HepG2 (cell line): ENCODE measurements around the gene CFAP54. TPM values are rescaled to one million over a fixed set of nuclear protein-coding genes. Genes with fewer than 3 reads are reported as not detected.

Experiments
- ATAC-seq: fragments of 200-7000 bp; cut with Tn5 transposase; 3 replicates; pipeline ENCODE4 v1.9.1; 2020; ENCODE audit warnings: mild to moderate bottlenecking, moderate library complexity
- BruUV-seq: library from RNA; stranded (reverse); fragments of 400-500 nt; replicated peaks from 2 replicates; lab custom pipeline; 2021; lab: Mats Ljungman, UMichigan
- CTCF ChIA-PET: fragments of 300-600 bp; formaldehyde crosslinking; extraction: SDS; loops from one replicate; lab custom pipeline; 2021; ENCODE audit warnings: low total read pairs, inconsistent platforms, low intra/inter-chr PET ratio; lab: Yijun Ruan, JAX
- POLR2A ChIA-PET: fragments of 350-600 bp; sonication (Branson Sonifier 250); formaldehyde crosslinking; loops from one replicate; lab custom pipeline; 2020; ENCODE audit warnings: antibody characterized with exemption, inconsistent platforms; lab: Yijun Ruan, JAX
- DNase-seq: peaks from one replicate; pipeline ENCODE4 v3.0.0-alpha.2; 2015; ENCODE audit warnings: low spot score
- FAIRE-seq: peaks from 3 replicates; lab custom pipeline; 2011; peaks lifted over from hg19 to GRCh38; lab: Jason Lieb, UNC
- H2AFZ ChIP-seq: one replicate; pipeline ENCODE4 v1.6.1; 2011; ENCODE audit warnings: low read length, inconsistent platforms
- H3K27ac ChIP-seq: fragments of 300-600 bp; 3 replicates; pipeline ENCODE4 v1.8.0; 2011; ENCODE audit warnings: mixed run types, mild to moderate bottlenecking, mixed read lengths, low read length, inconsistent platforms; ENCODE audit not compliant: insufficient read depth; ENCODE audit errors: extremely low read length
- H3K27me3 ChIP-seq, 2 experiments: fragments of 200-600 bp in 1 of 2; 2 replicates in 1 of 2; 3 replicates in 1 of 2; pipeline versions ENCODE4 v1.6.0 to v1.8.0; 2011; ENCODE audit warnings: low read length in 2 of 2, mild to moderate bottlenecking in 2 of 2, moderate library complexity in 2 of 2, inconsistent platforms in 1 of 2; ENCODE audit not compliant: insufficient read depth in 2 of 2, control insufficient read depth in 1 of 2
- H3K36me3 ChIP-seq, 2 experiments: fragments of 200-600 bp in 1 of 2; replicated peaks in 1 of 2; 2 replicates in 1 of 2; 3 replicates in 1 of 2; pipeline versions ENCODE4 v1.5.1 to v1.8.0; 2011; ENCODE audit warnings: low read length in 2 of 2, inconsistent platforms in 1 of 2; ENCODE audit not compliant: insufficient read depth in 2 of 2, control insufficient read depth in 1 of 2
- H3K4me1 ChIP-seq: 2 replicates; pipeline ENCODE4 v1.5.1; 2012; ENCODE audit warnings: low read length, inconsistent platforms; ENCODE audit not compliant: insufficient read depth
- H3K4me2 ChIP-seq: 2 replicates; pipeline ENCODE4 v1.6.0; 2011; ENCODE audit warnings: low read depth, low read length, inconsistent platforms
- H3K4me3 ChIP-seq, 3 experiments: fragments of 200-600 bp in 1 of 3; sonication (generic), shearing (Covaris generic) in 1 of 3; replicated peaks in 1 of 3; 2 replicates each; pipeline ENCODE4 v1.5.1; 2011 to 2016; ENCODE audit warnings: low read length in 3 of 3, inconsistent platforms in 2 of 3, low read depth in 2 of 3, mild to moderate bottlenecking in 2 of 3, control low read depth in 1 of 3, mixed read lengths in 1 of 3; ENCODE audit not compliant: insufficient read depth in 1 of 3
- H3K79me2 ChIP-seq: one replicate; pipeline ENCODE4 v1.6.1; 2011; ENCODE audit warnings: low read length, inconsistent platforms; ENCODE audit not compliant: insufficient read depth
- H3K9ac ChIP-seq: 2 replicates; pipeline ENCODE4 v1.6.0; 2011; ENCODE audit warnings: mild to moderate bottlenecking, low read depth, low read length, inconsistent platforms; ENCODE audit not compliant: insufficient read depth
- H3K9me3 ChIP-seq: 2 replicates; pipeline ENCODE4 v1.5.1; 2012; ENCODE audit warnings: mild to moderate bottlenecking, low read length
- H4K20me1 ChIP-seq: 2 replicates; pipeline ENCODE4 v1.6.0; 2011; ENCODE audit warnings: inconsistent platforms, mild to moderate bottlenecking, low read length, moderate library complexity; ENCODE audit not compliant: insufficient read depth
- CC2D1A ChIP-seq: sonication (generic); formaldehyde crosslinking; IDR thresholded peaks from 2 replicates; pipeline ENCODE4 v1.8.1; 2023; ENCODE audit warnings: mild to moderate bottlenecking, missing genetic modification reagents
- CENPX ChIP-seq: sonication (generic); formaldehyde crosslinking; IDR thresholded peaks from 2 replicates; pipeline ENCODE4 v1.9.0; 2021; ENCODE audit warnings: mild to moderate bottlenecking, missing genetic modification reagents, moderate library complexity
- HINFP ChIP-seq: sonication (generic); formaldehyde crosslinking; IDR thresholded peaks from 2 replicates; pipeline ENCODE4 v1.4.0; 2020; ENCODE audit warnings: low read depth, mild to moderate bottlenecking, missing genetic modification reagents
- NR2F6 ChIP-seq, 2 experiments: IDR thresholded peaks; 2 replicates each; pipeline ENCODE4 v1.6.1; 2016; ENCODE audit warnings: antibody characterized with exemption in 1 of 2, mild to moderate bottlenecking in 1 of 2
- PRDM10 ChIP-seq: sonication (generic); formaldehyde crosslinking; IDR thresholded peaks from 2 replicates; pipeline ENCODE4 v1.4.0; 2020; ENCODE audit warnings: low read depth, missing genetic modification reagents
- RBM22 ChIP-seq: fragments of 200-400 bp; formaldehyde crosslinking; optimal IDR thresholded peaks from 2 replicates; pipeline ENCODE3; 2017; ENCODE audit warnings: mild to moderate bottlenecking, low read length, moderate library complexity
- REST ChIP-seq, 2 experiments: IDR thresholded peaks; 2 replicates each; pipeline ENCODE4 v1.6.1; 2011 to 2012; ENCODE audit warnings: low read length in 2 of 2, borderline replicate concordance in 1 of 2, low read depth in 1 of 2, mild to moderate bottlenecking in 1 of 2, moderate library complexity in 1 of 2
- SMARCE1 ChIP-seq: fragments of 450-650 bp; IDR thresholded peaks from 2 replicates; pipeline ENCODE4 v1.6.1; 2017; ENCODE audit warnings: borderline replicate concordance
- TBP ChIP-seq: sonication (generic); formaldehyde crosslinking; IDR thresholded peaks from 2 replicates; pipeline ENCODE4 v1.5.0; 2020; ENCODE audit warnings: missing genetic modification reagents
- ZFP90 ChIP-seq: sonication (generic); formaldehyde crosslinking; IDR thresholded peaks from 2 replicates; pipeline ENCODE4 v1.8.0; 2022; ENCODE audit warnings: missing genetic modification reagents, mild to moderate bottlenecking, inconsistent platforms, borderline replicate concordance
- ZNF574 ChIP-seq: sonication (generic); formaldehyde crosslinking; IDR thresholded peaks from 2 replicates; pipeline ENCODE4 v1.4.0; 2020; ENCODE audit warnings: missing genetic modification reagents
- ZNF775 ChIP-seq: sonication (generic); formaldehyde crosslinking; IDR thresholded peaks from 2 replicates; pipeline ENCODE4 v1.4.0; 2020; ENCODE audit warnings: missing genetic modification reagents, mild to moderate bottlenecking, moderate library complexity, borderline replicate concordance
- ZSCAN21 ChIP-seq: sonication (generic); formaldehyde crosslinking; IDR thresholded peaks from 2 replicates; pipeline ENCODE4 v1.8.0; 2022; ENCODE audit warnings: mild to moderate bottlenecking, missing genetic modification reagents, moderate library complexity, borderline replicate concordance
- WGBS: methylation state at CpG from one replicate; pipeline ENCODE4 v1.1.6; 2017; ENCODE audit warnings: low lambda C conversion rate; 5-methylcytosine and 5-hydroxymethylcytosine counted together
- in situ Hi-C: cut with HindIII; loops from 2 replicates; pipeline ENCODE4 v1.10.0; 2017; ENCODE audit warnings: low pct_unique_long_range_greater_than_20kb; ENCODE audit not compliant: extremely low pct_ligation_motif_present
- intact Hi-C: fragments of 100-400 bp; cut with micrococcal nuclease; formaldehyde crosslinking; loops from one replicate; pipeline ENCODE4 v1.10.0; 2022; ENCODE audit not compliant: unreplicated experiment
- polyA plus RNA-seq, 8 experiments: library from polyadenylated mRNA; depleted of rRNA in 3 of 8; stranded (reverse) in 7 of 8; unstranded in 1 of 8; fragments of >200 nt; fragmentation: Illumina TruSeq in 4 of 8; extraction: Trizol in 4 of 8; gene quantifications; 2 replicates each; pipeline versions ENCODE4 v1.2.1 to v1.2.3, GENCODE V29; 2011 to 2016; ENCODE audit warnings: low read depth in 4 of 8, missing spikeins in 1 of 8, mixed read lengths in 1 of 8; ENCODE audit not compliant: insufficient read depth in 1 of 8
- total RNA-seq, 5 experiments: library from RNA; depleted of rRNA; stranded (reverse); fragments of >200 nt; fragmentation: Illumina TruSeq; extraction: Trizol; gene quantifications; 2 replicates each; pipeline ENCODE4 v1.2.3, GENCODE V29; 2016; ENCODE audit warnings: low read depth in 1 of 5

CFAP54 gene
- total and polyA plus RNA-seq, 2 of the 13 experiments (the other 11 are each of a cell fraction or from before 2014, with no cell fraction given), result not detected

GRCh38 chr12:96617178-96617577, 127.8 kb downstream of the CFAP54 start:
- no TSS peak for BruUV-seq
- H3K27me3 ChIP-seq, result no peaks in the 10 kb centered on the region
- H3K79me2 ChIP-seq, result no peaks in the 10 kb centered on the region
- no peak overlapping the region for H3K4me3 ChIP-seq
- H3K4me1 ChIP-seq, result no peaks in the 10 kb centered on the region
- H3K9me3 ChIP-seq, result no peaks in the 10 kb centered on the region
- H3K4me2 ChIP-seq, result no peak overlapping the region
- no peak for FAIRE-seq
- no peaks in the 10 kb centered on the region for H4K20me1 ChIP-seq
- no peak overlapping the region for H3K27ac ChIP-seq
- 0% methylated on average over 2 of the region's 2 CpGs for WGBS
- in situ Hi-C loops, result no loop called here
- H3K9ac ChIP-seq, result no peak overlapping the region
- H2AFZ ChIP-seq, result no peak overlapping the region
- peak; percentile 44; the same call in 1 of the 3 replicates for ATAC-seq
- intact Hi-C loops, result no loop called here
- H3K36me3 ChIP-seq, result no peaks in the 10 kb centered on the region
- DNase-seq, result no peak
- POLR2A ChIA-PET, result no interaction called here
- CTCF ChIA-PET, result no interaction called here
- TF ChIP-seq ZNF574 (CRISPR knock-in tag) (no peak), CENPX (no peak), NR2F6 (IDR thresholded peaks at IDR 0.05) (no peak), NR2F6 (CRISPR knock-in tag; IDR thresholded peaks at IDR 0.05) (no peak), ZSCAN21 (no peak), PRDM10 (no peak), ZNF775 (CRISPR knock-in tag) (no peak), SMARCE1 (no peak), REST (IDR thresholded peaks at IDR 0.05; ENCODE audit: borderline replicate concordance in 1 of 2, low read depth in 1 of 2, low read length in 2 of 2) (no peak), CC2D1A (CRISPR knock-in tag) (no peak), TBP (CRISPR knock-in tag) (no peak), ZFP90 (CRISPR knock-in tag) (no peak), RBM22 (no peak), HINFP (CRISPR knock-in tag) (no peak)
